SJCRH30 (cell line): ENCODE measurements around the gene ACP1. TPM values are rescaled to one million over a fixed set of nuclear protein-coding genes. Genes with fewer than 3 reads are reported as not detected.
A peak's percentile ranks its signal among the peaks of the same experiment; 100 is the strongest.

Experiments
- DNase-seq, 2 experiments: peaks; one replicate each; pipeline ENCODE4 v3.0.0-alpha.2; 2015 to 2020
- H3K27ac ChIP-seq: fragments of 250-450 bp; sonication (Bioruptor Pico); 2 replicates; pipeline ENCODE4 v1.5.1; 2020; ENCODE audit warnings: mild to moderate bottlenecking, moderate library complexity
- H3K27me3 ChIP-seq: fragments of 250-450 bp; sonication (Bioruptor Pico); 2 replicates; pipeline ENCODE4 v1.5.1; 2020; ENCODE audit warnings: mild to moderate bottlenecking, moderate library complexity
- H3K36me3 ChIP-seq: fragments of 250-450 bp; sonication (Bioruptor Pico); 2 replicates; pipeline ENCODE4 v1.5.1; 2020; ENCODE audit warnings: mild to moderate bottlenecking, moderate library complexity
- H3K4me1 ChIP-seq: fragments of 250-450 bp; sonication (Bioruptor Pico); 2 replicates; pipeline ENCODE4 v1.5.1; 2020; ENCODE audit warnings: mild to moderate bottlenecking, moderate library complexity
- H3K4me3 ChIP-seq: fragments of 250-450 bp; sonication (Bioruptor Pico); 2 replicates; pipeline ENCODE4 v1.5.1; 2020; ENCODE audit warnings: mild to moderate bottlenecking, moderate library complexity
- H3K9me3 ChIP-seq: fragments of 250-450 bp; sonication (Bioruptor Pico); replicated peaks from 2 replicates; pipeline ENCODE4 v1.5.1; 2020; ENCODE audit warnings: mild to moderate bottlenecking, moderate library complexity
- total RNA-seq: library from RNA; depleted of rRNA; stranded (reverse); fragments of >200 nt; shearing (Covaris generic); gene quantifications from 2 replicates; pipeline ENCODE4 v1.2.3, GENCODE V29; 2014; rRNA removed

The ACP1 gene
- 241 and 244 TPM in 2 replicates for total RNA-seq

DNA sequence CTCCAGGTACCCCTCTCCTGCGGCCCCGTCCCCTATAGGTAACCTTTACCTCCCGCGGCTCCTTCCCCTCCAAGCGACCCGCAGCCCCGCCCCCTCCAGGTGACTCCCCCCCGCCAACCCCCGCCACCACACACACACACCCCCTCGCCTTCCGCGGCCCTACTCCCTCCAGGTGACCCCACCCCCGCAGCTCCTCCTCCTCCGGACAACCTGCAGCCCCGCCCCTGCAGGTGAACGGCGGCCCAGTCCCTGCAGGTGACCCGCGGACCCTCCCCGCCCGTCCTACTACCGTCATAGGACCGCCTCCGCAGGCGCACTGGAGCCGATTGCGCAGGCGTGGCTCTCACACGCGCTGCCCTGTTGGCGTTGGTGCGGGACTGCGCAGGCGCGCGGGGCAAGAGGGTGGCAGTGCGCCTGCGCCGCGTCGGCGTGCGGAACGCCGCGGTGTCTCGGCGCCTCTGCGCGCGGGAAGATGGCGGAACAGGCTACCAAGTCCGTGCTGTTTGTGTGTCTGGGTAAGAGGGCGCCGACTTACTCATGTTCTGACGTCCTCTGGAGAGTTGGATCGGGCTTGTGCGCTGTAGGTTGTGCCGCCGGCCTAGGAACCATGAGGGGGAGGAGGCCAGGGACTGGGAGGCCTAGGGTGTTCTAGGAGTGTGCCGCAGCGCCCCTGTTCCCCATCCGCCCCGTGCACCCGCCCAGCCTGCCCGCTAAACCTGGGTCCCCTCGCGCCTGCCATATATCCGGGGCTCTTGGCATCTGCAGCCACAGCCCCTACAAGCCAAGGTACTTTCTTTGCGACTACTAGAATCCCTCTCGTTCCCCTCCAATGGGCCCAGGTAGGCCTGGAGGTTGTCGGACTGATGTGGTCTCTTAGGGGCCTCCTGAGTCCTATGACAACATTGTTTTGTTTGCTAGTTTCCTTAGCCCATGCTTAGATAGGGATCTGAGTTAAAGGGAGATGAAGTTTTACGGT lies at the start of gene ACP1:
ACP1 (plus strand) TSS at position 455 of the 976 bp plus-strand sequence; CDS start at position 473, 18 bp downstream.
- peak within 1 kb of the TSS; percentile 81 for H3K27ac ChIP-seq
- H3K4me1 ChIP-seq: 0 out of 2 replicates have a peak, but pooled peaks cover 6% of the 10 kb centered on the region
- H3K4me3 ChIP-seq: peak within 1 kb of the TSS; percentile 95
- no peaks in the 10 kb centered on the region for H3K27me3 ChIP-seq
- no peaks in the 10 kb centered on the region for H3K9me3 ChIP-seq
- DNase-seq: peak; percentile 91 to 95
- H3K36me3 ChIP-seq: peaks cover 4% of the 10 kb centered on the region; the same call in 1 of the 2 replicates

- Histone ChIP-seq H3K27ac (no peak overlapping the region), H3K4me3 (no peak overlapping the region), H3K4me1 (no peaks in the 10 kb centered on the region; the same call in 1 of the 2 replicates), H3K9me3 (no peaks in the 10 kb centered on the region), H3K36me3 (no peaks in the 10 kb centered on the region), H3K27me3 (no peaks in the 10 kb centered on the region)
- DNase-seq: no peak
Observed at GRCh38 chr2:216068-216467, 48.7 kb upstream of the ACP1 start.

- no peak for DNase-seq
- no peaks in the 10 kb centered on the region for H3K27me3 ChIP-seq
Observed at GRCh38 chr2:223451-223850, 41.3 kb upstream of the ACP1 start.

GRCh38 chr2:223971-224760 lies 40.6 kb upstream of the ACP1 start:
- H3K4me3 ChIP-seq: no peak overlapping the region
- H3K27ac ChIP-seq: no peak overlapping the region
- no peak for DNase-seq
- no peaks in the 10 kb centered on the region; the same call in 1 of the 2 replicates for H3K4me1 ChIP-seq
- no peaks in the 10 kb centered on the region for H3K9me3 ChIP-seq
- no peaks in the 10 kb centered on the region for H3K36me3 ChIP-seq
- no peaks in the 10 kb centered on the region for H3K27me3 ChIP-seq

More at GRCh38 chr2:223451-223850, 41.3 kb upstream of the ACP1 start:
- H3K4me3 ChIP-seq: no peak overlapping the region
- H3K4me1 ChIP-seq: no peaks in the 10 kb centered on the region; the same call in 1 of the 2 replicates
- H3K36me3 ChIP-seq: no peaks in the 10 kb centered on the region
- no peak overlapping the region for H3K27ac ChIP-seq
- no peaks in the 10 kb centered on the region for H3K9me3 ChIP-seq

DNA sequence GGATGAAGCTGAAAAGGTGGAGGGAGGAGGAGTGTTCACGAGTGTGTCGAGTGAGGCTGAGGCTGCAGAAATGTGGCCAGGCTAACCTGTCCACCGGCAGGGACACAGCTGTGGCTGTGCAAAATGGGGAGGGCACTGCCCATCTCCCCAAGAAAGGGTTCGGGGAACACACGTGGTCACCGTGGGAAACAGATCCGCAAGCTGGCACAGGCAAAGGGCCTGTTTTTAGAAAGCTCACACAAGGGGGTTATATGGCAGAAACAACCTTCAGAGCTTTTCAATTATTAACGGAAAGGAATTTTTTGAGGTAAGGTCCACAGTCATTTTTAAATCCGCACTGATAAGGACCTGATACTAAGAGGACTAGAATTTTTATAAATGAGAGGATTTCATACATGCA lies 36.6 kb upstream of the ACP1 start:
- H3K4me1 ChIP-seq: no peaks in the 10 kb centered on the region
- H3K27me3 ChIP-seq: no peaks in the 10 kb centered on the region
- no peak overlapping the region for H3K27ac ChIP-seq
- H3K9me3 ChIP-seq: no peaks in the 10 kb centered on the region
- no peak overlapping the region for H3K4me3 ChIP-seq
- DNase-seq: no peak
- no peaks in the 10 kb centered on the region for H3K36me3 ChIP-seq

DNA sequence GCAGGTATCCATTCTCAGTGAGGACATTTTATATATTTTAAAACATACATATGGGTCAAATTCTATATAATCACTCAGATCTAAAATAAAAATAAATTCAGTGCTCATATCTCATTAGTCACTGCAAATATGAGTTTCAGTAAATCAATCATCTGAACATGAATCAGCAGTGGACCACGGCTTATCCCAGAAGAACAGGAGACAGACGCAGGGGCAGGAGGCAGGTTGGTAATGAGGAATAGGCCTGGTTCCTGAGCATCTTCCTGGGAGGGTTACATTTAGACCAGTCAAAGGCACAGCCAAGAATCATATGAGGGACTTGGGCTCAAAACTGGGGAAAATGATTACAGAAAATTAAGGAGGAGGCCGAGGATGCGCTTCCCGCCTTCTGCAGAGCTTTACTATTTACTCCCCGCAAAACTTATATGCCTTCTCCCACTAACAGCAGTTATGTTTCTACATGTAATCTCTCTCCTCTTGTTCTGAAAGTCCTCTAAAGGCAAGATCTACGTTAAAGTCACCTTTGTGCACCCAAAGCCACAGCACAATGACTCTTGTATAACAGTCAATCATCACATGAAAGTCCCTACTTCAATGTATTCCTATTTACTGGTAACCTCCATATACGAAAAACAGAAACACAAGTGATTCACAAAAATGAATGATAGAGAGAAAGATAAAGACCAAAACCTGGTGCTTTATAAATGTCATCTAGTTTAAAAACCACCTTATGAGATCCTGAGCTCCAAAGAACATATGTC lies 36.0 kb upstream of the ACP1 start:
- no peak for DNase-seq
- Histone ChIP-seq H3K36me3 (no peaks in the 10 kb centered on the region), H3K27ac (no peak overlapping the region), H3K4me3 (no peak overlapping the region), H3K4me1 (no peaks in the 10 kb centered on the region), H3K9me3 (no peaks in the 10 kb centered on the region), H3K27me3 (no peaks in the 10 kb centered on the region)

- Histone ChIP-seq H3K27ac (no peak overlapping the region), H3K4me1 (no peaks in the 10 kb centered on the region), H3K27me3 (no peaks in the 10 kb centered on the region), H3K9me3 (no peaks in the 10 kb centered on the region), H3K4me3 (no peak overlapping the region), H3K36me3 (no peaks in the 10 kb centered on the region)
- DNase-seq: no peak
Observed at GRCh38 chr2:231521-232185, 33.1 kb upstream of the ACP1 start.

GRCh38 chr2:233030-233429 lies 31.7 kb upstream of the ACP1 start:
- H3K9me3 ChIP-seq: no peaks in the 10 kb centered on the region
- no peak for DNase-seq
- no peak overlapping the region for H3K27ac ChIP-seq

GRCh38 chr2:234421-234820 lies 30.3 kb upstream of the ACP1 start:
- no peaks in the 10 kb centered on the region for H3K36me3 ChIP-seq
- no peak overlapping the region for H3K4me3 ChIP-seq
- H3K9me3 ChIP-seq: no peaks in the 10 kb centered on the region
- no peak for DNase-seq
- no peaks in the 10 kb centered on the region for H3K27me3 ChIP-seq
- H3K4me1 ChIP-seq: no peaks in the 10 kb centered on the region
- H3K27ac ChIP-seq: no peak overlapping the region

More at GRCh38 chr2:233030-233429, 31.7 kb upstream of the ACP1 start:
- H3K4me3 ChIP-seq: no peak overlapping the region
- H3K27me3 ChIP-seq: no peaks in the 10 kb centered on the region
- no peaks in the 10 kb centered on the region for H3K36me3 ChIP-seq
- no peaks in the 10 kb centered on the region for H3K4me1 ChIP-seq

GRCh38 chr2:236993-237539 lies 27.7 kb upstream of the ACP1 start:
- no peaks in the 10 kb centered on the region for H3K9me3 ChIP-seq
- DNase-seq: no peak
- no peaks in the 10 kb centered on the region; the same call in 1 of the 2 replicates for H3K36me3 ChIP-seq
- H3K27ac ChIP-seq: no peak overlapping the region
- H3K27me3 ChIP-seq: no peaks in the 10 kb centered on the region
- no peak overlapping the region for H3K4me3 ChIP-seq
- no peaks in the 10 kb centered on the region for H3K4me1 ChIP-seq

- no peaks in the 10 kb centered on the region for H3K4me1 ChIP-seq
- no peaks in the 10 kb centered on the region for H3K27me3 ChIP-seq
- H3K36me3 ChIP-seq: no peaks in the 10 kb centered on the region; the same call in 1 of the 2 replicates
- H3K9me3 ChIP-seq: no peaks in the 10 kb centered on the region
- no peak for DNase-seq
- no peak overlapping the region for H3K4me3 ChIP-seq
- H3K27ac ChIP-seq: no peak overlapping the region
Observed at GRCh38 chr2:237878-238277, 26.9 kb upstream of the ACP1 start.

- no peak for DNase-seq
- H3K36me3 ChIP-seq: no peaks in the 10 kb centered on the region; the same call in 1 of the 2 replicates
- no peaks in the 10 kb centered on the region; the same call in 1 of the 2 replicates for H3K9me3 ChIP-seq
- no peaks in the 10 kb centered on the region for H3K4me1 ChIP-seq
- no peak overlapping the region for H3K4me3 ChIP-seq
- H3K27me3 ChIP-seq: no peaks in the 10 kb centered on the region
- H3K27ac ChIP-seq: no peak overlapping the region
Observed at GRCh38 chr2:238431-238830, 26.3 kb upstream of the ACP1 start.

GRCh38 chr2:238869-239268 lies 25.9 kb upstream of the ACP1 start:
- Histone ChIP-seq H3K27ac (no peak overlapping the region), H3K36me3 (no peaks in the 10 kb centered on the region; the same call in 1 of the 2 replicates)

More at GRCh38 chr2:238869-239268, 25.9 kb upstream of the ACP1 start:
- no peak for DNase-seq
- Histone ChIP-seq H3K27me3 (no peaks in the 10 kb centered on the region), H3K4me3 (no peak overlapping the region), H3K4me1 (no peaks in the 10 kb centered on the region), H3K9me3 (no peaks in the 10 kb centered on the region; the same call in 1 of the 2 replicates)
